Measurements from ENCODE around the gene FMC1. TPM values are rescaled to one million over a fixed set of nuclear protein-coding genes. Genes with fewer than 3 reads are reported as not detected.

FMC1 gene
- total RNA-seq, 1 donor from 2014 or later = not detected

DNA sequence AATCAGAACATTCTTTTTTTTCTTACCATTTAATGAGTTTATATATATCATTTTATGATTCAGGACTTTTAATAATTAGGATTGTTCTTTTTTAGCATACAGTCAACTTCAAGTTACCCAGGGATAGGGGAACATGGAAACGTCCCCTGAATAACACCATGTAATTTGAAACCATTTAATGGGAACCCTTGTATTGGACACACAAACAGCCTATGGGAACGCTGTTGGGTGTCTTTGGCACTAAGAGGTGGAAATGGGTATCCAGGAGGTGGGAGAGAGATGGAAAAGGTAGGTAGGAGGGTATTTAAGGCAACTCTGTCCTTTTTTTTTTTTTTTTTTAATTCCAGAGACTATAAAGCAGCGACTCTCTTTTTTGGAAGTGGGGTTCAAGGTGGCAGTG, 21.2 kb downstream of the FMC1 start:
- Histone ChIP-seq H3K27me3 (no peaks in the 10 kb centered on the region), H3K36me3 (peaks cover 0 to 17% of the 10 kb centered on the region in 2 donors), H3K9me3 (no peaks in the 10 kb centered on the region), H3K27ac (no peak overlapping the region), H3K4me3 (peak overlapping the region; percentile 86 to 96), H3K4me1 (peaks cover 0 to 26% of the 10 kb centered on the region in 2 donors)
- DNase-seq (ENCODE audit: low spot score in 2 of 2) = no peak
- TF ChIP-seq, protein P1, sequence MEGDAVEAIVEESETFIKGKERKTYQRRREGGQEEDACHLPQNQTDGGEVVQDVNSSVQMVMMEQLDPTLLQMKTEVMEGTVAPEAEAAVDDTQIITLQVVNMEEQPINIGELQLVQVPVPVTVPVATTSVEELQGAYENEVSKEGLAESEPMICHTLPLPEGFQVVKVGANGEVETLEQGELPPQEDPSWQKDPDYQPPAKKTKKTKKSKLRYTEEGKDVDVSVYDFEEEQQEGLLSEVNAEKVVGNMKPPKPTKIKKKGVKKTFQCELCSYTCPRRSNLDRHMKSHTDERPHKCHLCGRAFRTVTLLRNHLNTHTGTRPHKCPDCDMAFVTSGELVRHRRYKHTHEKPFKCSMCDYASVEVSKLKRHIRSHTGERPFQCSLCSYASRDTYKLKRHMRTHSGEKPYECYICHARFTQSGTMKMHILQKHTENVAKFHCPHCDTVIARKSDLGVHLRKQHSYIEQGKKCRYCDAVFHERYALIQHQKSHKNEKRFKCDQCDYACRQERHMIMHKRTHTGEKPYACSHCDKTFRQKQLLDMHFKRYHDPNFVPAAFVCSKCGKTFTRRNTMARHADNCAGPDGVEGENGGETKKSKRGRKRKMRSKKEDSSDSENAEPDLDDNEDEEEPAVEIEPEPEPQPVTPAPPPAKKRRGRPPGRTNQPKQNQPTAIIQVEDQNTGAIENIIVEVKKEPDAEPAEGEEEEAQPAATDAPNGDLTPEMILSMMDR (IDR thresholded peaks at IDR 0.05) = no peak
- intact Hi-C loops (cut with DNase I) = no loop called here

DNA sequence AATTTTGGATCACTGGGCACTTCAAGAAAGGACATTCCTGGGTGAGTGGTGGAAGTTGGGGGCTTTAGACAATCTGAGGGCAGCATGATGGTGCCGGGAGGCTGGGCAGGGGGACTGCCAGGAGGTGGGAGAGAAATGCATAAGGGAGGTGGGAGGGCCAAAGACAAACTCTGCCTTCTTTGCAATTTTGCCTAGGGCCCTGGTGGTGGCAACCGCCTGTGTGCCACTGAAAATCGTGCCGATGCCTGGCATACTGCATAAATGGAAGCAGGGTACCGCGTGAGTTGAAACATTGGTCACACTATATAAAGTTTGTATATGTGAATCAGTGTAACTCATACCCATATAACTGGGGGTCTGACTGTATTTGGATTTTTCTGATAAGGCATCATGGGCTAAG, 21.8 kb downstream of the FMC1 start:
- H3K4me1 ChIP-seq = peaks cover 0 to 30% of the 10 kb centered on the region in 2 donors
- H3K27me3 ChIP-seq = no peaks in the 10 kb centered on the region
- no peak for DNase-seq (ENCODE audit: low spot score in 2 of 2)
- H3K27ac ChIP-seq = no peak overlapping the region
- H3K9me3 ChIP-seq = no peaks in the 10 kb centered on the region
- TF ChIP-seq, protein P1 (IDR thresholded peaks at IDR 0.05) = no peak
- intact Hi-C loops (cut with DNase I) = no loop called here
- peaks cover 0 to 17% of the 10 kb centered on the region in 2 donors for H3K36me3 ChIP-seq
- H3K4me3 ChIP-seq = no peak overlapping the region

DNA sequence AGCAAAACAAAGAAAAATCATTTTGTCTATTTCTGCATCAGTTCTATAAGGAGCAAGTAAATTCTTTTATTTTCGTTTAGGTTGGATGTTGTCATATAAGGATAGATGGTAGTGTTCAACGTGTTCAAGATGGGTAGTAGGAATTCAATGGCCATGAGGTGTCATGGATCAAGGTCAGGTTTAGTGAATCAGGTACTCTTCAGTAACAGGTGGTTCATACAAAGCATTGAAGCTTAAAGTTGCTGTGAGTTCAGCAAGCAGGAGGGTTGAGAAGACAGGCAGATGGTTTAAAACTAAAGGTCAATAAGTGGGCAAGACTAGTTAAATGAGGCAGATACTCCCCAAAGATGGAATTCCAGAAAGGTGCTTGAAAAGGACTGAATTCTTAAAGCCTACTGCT, 24.2 kb downstream of the FMC1 start:
- Histone ChIP-seq H3K36me3 (peaks cover 0 to 17% of the 10 kb centered on the region in 2 donors), H3K27ac (no peak overlapping the region), H3K27me3 (no peaks in the 10 kb centered on the region), H3K9me3 (no peaks in the 10 kb centered on the region), H3K4me3 (no peak overlapping the region), H3K4me1 (peaks cover 0 to 43% of the 10 kb centered on the region in 2 donors)
- DNase-seq (ENCODE audit: low spot score in 2 of 2) = no peak
- intact Hi-C loops (cut with DNase I) = no loop called here
- TF ChIP-seq, protein P1 (IDR thresholded peaks at IDR 0.05) = no peak

DNA sequence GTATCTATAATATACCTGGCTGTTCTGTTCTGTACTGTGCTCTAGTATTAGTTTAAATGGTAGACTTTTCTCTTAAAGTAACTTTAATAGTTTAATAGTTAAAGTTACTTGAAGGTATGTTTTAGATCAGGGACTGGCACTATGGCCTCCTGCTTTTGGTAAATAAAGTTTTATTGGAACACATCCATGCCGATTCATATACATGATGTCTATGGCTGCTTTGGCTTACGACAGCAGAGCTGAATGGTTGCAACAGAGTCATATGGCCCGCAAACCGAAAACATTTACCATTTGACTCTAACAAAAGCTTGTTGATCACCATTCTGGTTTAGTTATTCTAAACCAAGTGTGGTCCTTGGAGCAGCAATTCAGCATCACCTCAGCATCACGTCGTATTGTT, 25.3 kb downstream of the FMC1 start:
- intact Hi-C loops (cut with DNase I) = no loop called here
- Histone ChIP-seq H3K4me1 (peaks cover 0 to 50% of the 10 kb centered on the region in 2 donors), H3K36me3 (peaks cover 0 to 17% of the 10 kb centered on the region in 2 donors), H3K27me3 (no peaks in the 10 kb centered on the region), H3K27ac (no peak overlapping the region), H3K4me3 (no peak overlapping the region), H3K9me3 (no peaks in the 10 kb centered on the region)
- DNase-seq (ENCODE audit: low spot score in 2 of 2) = no peak
- TF ChIP-seq, protein P1 (IDR thresholded peaks at IDR 0.05) = no peak

DNA sequence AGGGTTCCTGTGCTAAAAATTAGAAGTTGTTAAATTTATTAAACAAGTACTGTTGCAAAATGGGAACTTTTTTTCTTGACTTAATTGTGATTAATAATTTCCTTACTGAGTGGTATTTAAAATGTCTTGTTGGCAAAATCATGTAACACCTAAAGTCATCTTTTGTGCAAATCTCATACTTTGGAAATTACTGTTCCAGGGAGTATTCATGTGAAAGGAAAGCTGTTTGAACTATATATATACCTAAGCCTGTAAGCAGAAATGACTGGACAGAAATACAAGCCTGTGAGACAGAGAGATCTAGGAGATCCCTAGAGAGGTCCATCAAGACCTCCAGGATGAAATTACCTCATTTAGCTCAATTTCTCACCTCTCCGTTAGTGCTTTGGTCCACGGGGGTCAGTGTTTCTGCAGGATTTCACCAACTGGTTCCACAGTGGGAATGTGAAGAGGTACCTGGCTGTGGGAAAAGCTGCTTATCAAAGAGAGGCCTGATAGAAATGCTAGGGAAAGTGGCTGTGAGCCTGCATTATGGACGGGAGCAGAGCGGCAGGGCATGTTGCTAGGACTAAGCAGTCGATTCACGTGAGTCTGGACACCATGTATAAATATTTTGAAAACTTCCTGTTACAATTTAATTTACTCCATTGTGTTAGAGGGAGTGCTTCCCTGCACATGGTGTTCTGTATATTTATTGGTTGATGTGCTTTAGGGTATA, 26.5 kb downstream of the FMC1 start:
- Histone ChIP-seq H3K9me3 (no peaks in the 10 kb centered on the region), H3K36me3 (peaks cover 0 to 17% of the 10 kb centered on the region in 2 donors), H3K4me3 (no peak overlapping the region), H3K27me3 (no peaks in the 10 kb centered on the region), H3K4me1 (peaks cover 2 to 42% of the 10 kb centered on the region in 2 donors), H3K27ac (no peak overlapping the region)
- no peak for DNase-seq (ENCODE audit: low spot score in 2 of 2)
- TF ChIP-seq, protein P1 (IDR thresholded peaks at IDR 0.05) = no peak
- intact Hi-C loops (cut with DNase I) = no loop called here
